Choroid plexus epithelial cell (primary cell): Measurements from ENCODE around the gene CCDC107.
"Not testable (repeated sequence)": the region's sequence is repeated elsewhere in the genome, so short reads cannot be mapped to it uniquely, and the experiment has no call there.

Experiments used
- DNase-seq: peaks from one replicate; pipeline ENCODE4 v3.0.0-alpha.2; 2010; ENCODE audit warnings: low read depth
- H3K4me3 ChIP-seq: 2 replicates; pipeline ENCODE4 v1.5.1; 2011; ENCODE audit warnings: low read depth, mild to moderate bottlenecking, control low read depth, low read length, moderate library complexity
- CTCF ChIP-seq: conservative IDR thresholded peaks from 2 replicates; pipeline ENCODE4 v1.5.1; 2011; ENCODE audit warnings: low read depth, mild to moderate bottlenecking, control low read depth, inconsistent platforms, low read length, moderate library complexity

CCDC107 gene

GRCh38 chr9:35643046-35643445, 15.0 kb upstream of the CCDC107 start:
- DNase-seq = no peak
- H3K4me3 ChIP-seq = no peak overlapping the region
- no peak for TF ChIP-seq CTCF

GRCh38 chr9:35645736-35646135, 12.4 kb upstream of the CCDC107 start:
- H3K4me3 ChIP-seq = peak overlapping the region; percentile 79
- DNase-seq = not testable (repeated sequence)

- no peak for DNase-seq
- peak; percentile 41 for TF ChIP-seq CTCF
- peak overlapping the region; percentile 79 for H3K4me3 ChIP-seq
Measured at GRCh38 chr9:35646153-35646532, 11.9 kb upstream of the CCDC107 start.

GRCh38 chr9:35646533-35647265, 11.4 kb upstream of the CCDC107 start:
- TF ChIP-seq CTCF = peak; percentile 80
- H3K4me3 ChIP-seq = peak overlapping the region; percentile 79
- DNase-seq = peak; percentile 90

- DNase-seq = no peak
- no peak for TF ChIP-seq CTCF
- H3K4me3 ChIP-seq = no peak overlapping the region
Measured at GRCh38 chr9:35649431-35650340, 8.4 kb upstream of the CCDC107 start.

- TF ChIP-seq CTCF = no peak
- H3K4me3 ChIP-seq = no peak within 1 kb of the TSS
- no peak for DNase-seq
Measured at GRCh38 chr9:35650341-35651158, 7.5 kb upstream of the CCDC107 start, which contains the start of gene SIT1. TSS of gene SIT1 (minus strand) at chr9:35650931. CDS start at chr9:35650853, 78 bp downstream.
